ENCODE data around the gene RFC3. TPM values are rescaled to one million over a fixed set of nuclear protein-coding genes. Genes with fewer than 3 reads are reported as not detected.

The RFC3 gene
- total and polyA plus RNA-seq, 9 of the 15 experiments (the other 6 are each of a cell fraction or from before 2014, with no cell fraction given), result 31.3 to 94.0 (median 54.0) TPM

DNA sequence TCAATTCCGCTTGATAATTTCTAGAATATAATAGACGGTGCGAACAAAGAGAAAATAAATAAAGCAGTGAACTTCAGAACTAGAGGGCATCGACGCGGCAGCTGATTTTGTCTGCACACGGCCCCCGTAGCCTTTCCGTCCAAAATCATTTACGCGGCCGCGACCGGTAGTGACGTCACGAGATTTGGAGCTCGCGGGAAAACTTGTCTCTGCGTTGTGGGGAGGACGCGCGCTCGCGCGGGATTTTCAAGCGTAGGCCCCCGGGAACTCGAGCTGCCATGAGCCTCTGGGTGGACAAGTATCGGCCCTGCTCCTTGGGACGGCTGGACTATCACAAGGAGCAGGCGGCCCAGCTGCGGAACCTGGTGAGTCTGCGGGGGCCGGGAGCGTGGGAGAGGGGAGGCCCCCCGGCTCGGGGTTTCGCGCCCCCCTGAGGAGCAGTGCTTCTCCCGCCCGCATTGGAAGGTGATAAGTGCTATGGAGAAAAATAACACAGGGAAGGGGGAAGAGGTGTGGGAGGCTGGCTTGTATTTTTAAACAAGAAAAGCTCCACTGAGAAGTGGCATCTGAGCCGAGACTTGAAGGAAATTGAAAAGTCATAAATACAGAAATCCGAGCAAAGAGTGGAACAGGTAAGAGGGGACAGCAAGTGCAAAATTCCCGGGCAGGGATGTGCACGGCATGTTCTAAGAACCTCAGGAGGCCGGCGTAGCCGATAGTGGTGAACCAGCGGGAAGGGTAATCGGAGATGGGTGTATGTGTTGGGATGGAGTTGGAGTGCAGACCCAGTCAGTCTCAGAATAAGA, at the start of gene RFC3 (continued):
- TF ChIP-seq FOXM1 (IDR thresholded peaks at IDR 0.05; ENCODE audit: low read depth) (peak; percentile 65), FOXM1 (CRISPR knock-in tag; IDR thresholded peaks at IDR 0.05; ENCODE audit: low read depth) (no peak), PHTF2 (CRISPR knock-in tag; IDR thresholded peaks at IDR 0.05) (no peak), ZNF121 (CRISPR knock-in tag; conservative IDR thresholded peaks at IDR 0.05) (no peak), CREM (IDR thresholded peaks at IDR 0.05; ENCODE audit: low read depth) (peak; percentile 96), NFRKB (IDR thresholded peaks at IDR 0.05; ENCODE audit: low read depth) (no peak), POLR3A (IDR thresholded peaks at IDR 0.05; ENCODE audit: borderline replicate concordance, extremely low read depth, insufficient read depth, insufficient read length) (no peak), TFAM (CRISPR knock-in tag; conservative IDR thresholded peaks at IDR 0.05) (no peak), KLF16 (IDR thresholded peaks at IDR 0.05) (peak; percentile 25; the same call in 1 of the 2 replicates), GTF2A2 (tag; IDR thresholded peaks at IDR 0.05) (no peak), POLR2H (tag; IDR thresholded peaks at IDR 0.05; ENCODE audit: low read depth) (peak; percentile 79; the same call in 1 of the 2 replicates), PURB (CRISPR knock-in tag; IDR thresholded peaks at IDR 0.05; ENCODE audit: low read depth) (no peak), ZNF764 (CRISPR knock-in tag; IDR thresholded peaks at IDR 0.05; ENCODE audit: low read depth) (no peak), TOE1 (IDR thresholded peaks at IDR 0.05; ENCODE audit: borderline replicate concordance) (0 out of 2 replicates have a peak, but pooled peaks have one; percentile 29), TOE1 (CRISPR knock-in tag; IDR thresholded peaks at IDR 0.05; ENCODE audit: borderline replicate concordance, low read depth) (no peak), SLC30A9 (CRISPR knock-in tag; IDR thresholded peaks at IDR 0.05) (no peak), PHB (CRISPR knock-in tag; IDR thresholded peaks at IDR 0.05) (no peak)
- TF ChIP-seq, protein P1, sequence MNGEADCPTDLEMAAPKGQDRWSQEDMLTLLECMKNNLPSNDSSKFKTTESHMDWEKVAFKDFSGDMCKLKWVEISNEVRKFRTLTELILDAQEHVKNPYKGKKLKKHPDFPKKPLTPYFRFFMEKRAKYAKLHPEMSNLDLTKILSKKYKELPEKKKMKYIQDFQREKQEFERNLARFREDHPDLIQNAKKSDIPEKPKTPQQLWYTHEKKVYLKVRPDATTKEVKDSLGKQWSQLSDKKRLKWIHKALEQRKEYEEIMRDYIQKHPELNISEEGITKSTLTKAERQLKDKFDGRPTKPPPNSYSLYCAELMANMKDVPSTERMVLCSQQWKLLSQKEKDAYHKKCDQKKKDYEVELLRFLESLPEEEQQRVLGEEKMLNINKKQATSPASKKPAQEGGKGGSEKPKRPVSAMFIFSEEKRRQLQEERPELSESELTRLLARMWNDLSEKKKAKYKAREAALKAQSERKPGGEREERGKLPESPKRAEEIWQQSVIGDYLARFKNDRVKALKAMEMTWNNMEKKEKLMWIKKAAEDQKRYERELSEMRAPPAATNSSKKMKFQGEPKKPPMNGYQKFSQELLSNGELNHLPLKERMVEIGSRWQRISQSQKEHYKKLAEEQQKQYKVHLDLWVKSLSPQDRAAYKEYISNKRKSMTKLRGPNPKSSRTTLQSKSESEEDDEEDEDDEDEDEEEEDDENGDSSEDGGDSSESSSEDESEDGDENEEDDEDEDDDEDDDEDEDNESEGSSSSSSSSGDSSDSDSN (IDR thresholded peaks at IDR 0.05; ENCODE audit: borderline replicate concordance in 1 of 2, low read depth in 2 of 2, low read length in 2 of 2), result no peak
- TF ChIP-seq, protein P2, sequence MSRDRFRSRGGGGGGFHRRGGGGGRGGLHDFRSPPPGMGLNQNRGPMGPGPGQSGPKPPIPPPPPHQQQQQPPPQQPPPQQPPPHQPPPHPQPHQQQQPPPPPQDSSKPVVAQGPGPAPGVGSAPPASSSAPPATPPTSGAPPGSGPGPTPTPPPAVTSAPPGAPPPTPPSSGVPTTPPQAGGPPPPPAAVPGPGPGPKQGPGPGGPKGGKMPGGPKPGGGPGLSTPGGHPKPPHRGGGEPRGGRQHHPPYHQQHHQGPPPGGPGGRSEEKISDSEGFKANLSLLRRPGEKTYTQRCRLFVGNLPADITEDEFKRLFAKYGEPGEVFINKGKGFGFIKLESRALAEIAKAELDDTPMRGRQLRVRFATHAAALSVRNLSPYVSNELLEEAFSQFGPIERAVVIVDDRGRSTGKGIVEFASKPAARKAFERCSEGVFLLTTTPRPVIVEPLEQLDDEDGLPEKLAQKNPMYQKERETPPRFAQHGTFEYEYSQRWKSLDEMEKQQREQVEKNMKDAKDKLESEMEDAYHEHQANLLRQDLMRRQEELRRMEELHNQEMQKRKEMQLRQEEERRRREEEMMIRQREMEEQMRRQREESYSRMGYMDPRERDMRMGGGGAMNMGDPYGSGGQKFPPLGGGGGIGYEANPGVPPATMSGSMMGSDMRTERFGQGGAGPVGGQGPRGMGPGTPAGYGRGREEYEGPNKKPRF (IDR thresholded peaks at IDR 0.05; ENCODE audit: low read depth, low read length), result no peak
- TF ChIP-seq, protein P3, sequence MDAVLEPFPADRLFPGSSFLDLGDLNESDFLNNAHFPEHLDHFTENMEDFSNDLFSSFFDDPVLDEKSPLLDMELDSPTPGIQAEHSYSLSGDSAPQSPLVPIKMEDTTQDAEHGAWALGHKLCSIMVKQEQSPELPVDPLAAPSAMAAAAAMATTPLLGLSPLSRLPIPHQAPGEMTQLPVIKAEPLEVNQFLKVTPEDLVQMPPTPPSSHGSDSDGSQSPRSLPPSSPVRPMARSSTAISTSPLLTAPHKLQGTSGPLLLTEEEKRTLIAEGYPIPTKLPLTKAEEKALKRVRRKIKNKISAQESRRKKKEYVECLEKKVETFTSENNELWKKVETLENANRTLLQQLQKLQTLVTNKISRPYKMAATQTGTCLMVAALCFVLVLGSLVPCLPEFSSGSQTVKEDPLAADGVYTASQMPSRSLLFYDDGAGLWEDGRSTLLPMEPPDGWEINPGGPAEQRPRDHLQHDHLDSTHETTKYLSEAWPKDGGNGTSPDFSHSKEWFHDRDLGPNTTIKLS (IDR thresholded peaks at IDR 0.05; ENCODE audit: borderline replicate concordance, low read depth), result peak; percentile 88
- TF ChIP-seq, protein P4, sequence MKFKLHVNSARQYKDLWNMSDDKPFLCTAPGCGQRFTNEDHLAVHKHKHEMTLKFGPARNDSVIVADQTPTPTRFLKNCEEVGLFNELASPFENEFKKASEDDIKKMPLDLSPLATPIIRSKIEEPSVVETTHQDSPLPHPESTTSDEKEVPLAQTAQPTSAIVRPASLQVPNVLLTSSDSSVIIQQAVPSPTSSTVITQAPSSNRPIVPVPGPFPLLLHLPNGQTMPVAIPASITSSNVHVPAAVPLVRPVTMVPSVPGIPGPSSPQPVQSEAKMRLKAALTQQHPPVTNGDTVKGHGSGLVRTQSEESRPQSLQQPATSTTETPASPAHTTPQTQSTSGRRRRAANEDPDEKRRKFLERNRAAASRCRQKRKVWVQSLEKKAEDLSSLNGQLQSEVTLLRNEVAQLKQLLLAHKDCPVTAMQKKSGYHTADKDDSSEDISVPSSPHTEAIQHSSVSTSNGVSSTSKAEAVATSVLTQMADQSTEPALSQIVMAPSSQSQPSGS (CRISPR knock-in tag; IDR thresholded peaks at IDR 0.05), result no peak
